Endothelial cell of umbilical vein (primary cell): Measurements from ENCODE around the gene GGA1. TPM values are rescaled to one million over a fixed set of nuclear protein-coding genes. Genes with fewer than 3 reads are reported as not detected.

ENCODE experiments used
- BruUV-seq: library from RNA; stranded (reverse); fragments of 400-500 nt; replicated peaks from 2 replicates; lab custom pipeline; 2021; lab: Mats Ljungman, UMichigan
- CTCF ChIA-PET: fragments of 300-600, 350-600 bp; sonication (Branson Sonifier 250); formaldehyde crosslinking; loops from one replicate; lab custom pipeline; 2021; ENCODE audit warnings: antibody characterized with exemption, inconsistent platforms; lab: Charles Lee
- POLR2A ChIA-PET: fragments of 300-600, 350-600 bp; sonication (Branson Sonifier 250); formaldehyde crosslinking; loops from one replicate; lab custom pipeline; 2021; ENCODE audit warnings: antibody characterized with exemption, inconsistent platforms; lab: Charles Lee
- DNase-seq: peaks from one replicate; pipeline ENCODE4 v3.0.0-alpha.2; 2011; ENCODE audit warnings: low read depth, low spot score
- FAIRE-seq: peaks from 2 replicates; lab custom pipeline; 2011; peaks lifted over from hg19 to GRCh38; lab: Jason Lieb, UNC
- H2AFZ ChIP-seq: 2 replicates; pipeline ENCODE4 v1.6.0; 2012; ENCODE audit warnings: low read depth, low read length, control low read depth, inconsistent platforms
- H3K27ac ChIP-seq: 2 replicates; pipeline ENCODE4 v1.5.1; 2011; ENCODE audit warnings: low read depth, mild to moderate bottlenecking, control low read depth, low read length, moderate library complexity; ENCODE audit not compliant: insufficient read depth
- H3K27me3 ChIP-seq, 2 experiments: 2 replicates each; pipeline versions ENCODE4 v1.6.0 to v1.6.1; 2011; ENCODE audit warnings: low read length in 2 of 2, mixed read lengths in 1 of 2; ENCODE audit not compliant: control insufficient read depth in 2 of 2, insufficient read depth in 2 of 2
- H3K36me3 ChIP-seq, 2 experiments: 2 replicates in 1 of 2; 3 replicates in 1 of 2; pipeline ENCODE4 v1.5.1; 2011; ENCODE audit warnings: low read length in 2 of 2, mild to moderate bottlenecking in 1 of 2, moderate library complexity in 1 of 2; ENCODE audit not compliant: control insufficient read depth in 2 of 2, insufficient read depth in 2 of 2; ENCODE audit errors: extremely low read depth in 1 of 2
- H3K4me1 ChIP-seq: 3 replicates; pipeline ENCODE4 v1.5.1; 2011; ENCODE audit warnings: mild to moderate bottlenecking, low read length; ENCODE audit not compliant: control insufficient read depth, insufficient read depth; ENCODE audit errors: extremely low read depth
- H3K4me2 ChIP-seq: 2 replicates; pipeline ENCODE4 v1.6.1; 2011; ENCODE audit warnings: low read length, control low read depth, mixed read lengths; ENCODE audit not compliant: insufficient read depth
- H3K4me3 ChIP-seq, 3 experiments: fragments of 200-600 bp in 1 of 3; sonication (generic), shearing (Covaris generic) in 1 of 3; replicated peaks in 1 of 3; 2 replicates each; pipeline ENCODE4 v1.5.1; 2011 to 2016; ENCODE audit warnings: control low read depth in 3 of 3, low read length in 3 of 3, mild to moderate bottlenecking in 2 of 3, inconsistent platforms in 1 of 3, low read depth in 1 of 3, moderate library complexity in 1 of 3; ENCODE audit not compliant: insufficient read depth in 1 of 3
- H3K79me2 ChIP-seq: 2 replicates; pipeline ENCODE4 v1.6.0; 2012; ENCODE audit warnings: low read length, inconsistent platforms; ENCODE audit not compliant: control insufficient read depth, insufficient read depth
- H3K9ac ChIP-seq: replicated peaks from 2 replicates; pipeline ENCODE3; 2011; ENCODE audit warnings: low read length, control low read depth; ENCODE audit not compliant: insufficient read depth; ENCODE audit errors: extremely low read depth
- H3K9me1 ChIP-seq: replicated peaks from 3 replicates; pipeline ENCODE4 v1.6.0; 2011; ENCODE audit warnings: mild to moderate bottlenecking, low read length; ENCODE audit not compliant: control insufficient read depth, insufficient read depth; ENCODE audit errors: extremely low read depth
- H3K9me3 ChIP-seq: replicated peaks from 2 replicates; pipeline ENCODE4 v1.5.1; 2012; ENCODE audit warnings: low read length, inconsistent platforms; ENCODE audit not compliant: control insufficient read depth, insufficient read depth
- H4K20me1 ChIP-seq: replicated peaks from 2 replicates; pipeline ENCODE3; 2011; ENCODE audit warnings: mild to moderate bottlenecking, low read length; ENCODE audit not compliant: control insufficient read depth, insufficient read depth; ENCODE audit errors: extremely low read depth
- CTCF ChIP-seq, 2 donors: IDR thresholded peaks; 1 replicate in 1 of 2; 2 replicates in 1 of 2; pipeline ENCODE4 v1.5.1; 2011; ENCODE audit warnings: low read length in 2 of 2, mild to moderate bottlenecking in 2 of 2, moderate library complexity in 2 of 2, control low read depth in 1 of 2, inconsistent platforms in 1 of 2, low read depth in 1 of 2; ENCODE audit not compliant: insufficient read depth in 1 of 2; ENCODE audit errors: extremely low read depth in 1 of 2
- GATA2 ChIP-seq: IDR thresholded peaks from 2 replicates; pipeline ENCODE4 v1.7.0; 2011; ENCODE audit warnings: low read depth, mild to moderate bottlenecking, moderate library complexity, mixed read lengths, low read length; ENCODE audit not compliant: insufficient read length, insufficient read depth
- MAX ChIP-seq: IDR thresholded peaks from 2 replicates; pipeline ENCODE4 v1.6.1; 2011; ENCODE audit not compliant: insufficient read depth, insufficient read length
- POLR2AphosphoS5 ChIP-seq: IDR thresholded peaks from 2 replicates; pipeline ENCODE4 v1.6.1; 2012; ENCODE audit warnings: low read depth, mild to moderate bottlenecking, control low read depth, low read length, moderate library complexity; ENCODE audit not compliant: insufficient read depth
- dilution Hi-C: fragments of 300-500 bp; cut with MboI; formaldehyde crosslinking; loops from one replicate; pipeline ENCODE4 v1.15.0; 2019; ENCODE audit warnings: low sequenced_read_pairs; ENCODE audit not compliant: extremely low pct_ligation_motif_present
- intact Hi-C: fragments of 100-400 bp; cut with micrococcal nuclease; formaldehyde crosslinking; loops from one replicate; pipeline ENCODE4 v1.10.0; 2022
- polyA plus RNA-seq, 4 experiments: library from polyadenylated mRNA; depleted of rRNA in 3 of 4; stranded (reverse) in 3 of 4; unstranded in 1 of 4; fragments of >200 nt; gene quantifications; 2 replicates each; pipeline versions ENCODE4 v1.2.1 to v1.2.3, GENCODE V29; 2011 to 2012; ENCODE audit warnings: missing spikeins in 1 of 4
- total RNA-seq: library from RNA; stranded (reverse); gene quantifications from 2 replicates; pipeline ENCODE4 v1.2.3, GENCODE V29; 2021

GGA1 gene
- total and polyA plus RNA-seq, 2 donors (not counting 3 experiments of a cell fraction or from before 2014, with no cell fraction given), result 54.1 to 67.5 TPM

GRCh38 chr22:37623075-37624016 lies 14.7 kb downstream of the GGA1 start:
- peak; percentile 48 for FAIRE-seq
- H3K9me3 ChIP-seq, result no peaks in the 10 kb centered on the region
- H3K27ac ChIP-seq, result no peak overlapping the region
- TF ChIP-seq CTCF (IDR thresholded peaks at IDR 0.05; ENCODE audit: extremely low read depth in 1 of 2, insufficient read depth in 1 of 2, low read depth in 1 of 2, low read length in 2 of 2), result peak; percentile 51 to 87
- TF ChIP-seq POLR2AphosphoS5, result no peak
- TF ChIP-seq MAX, result no peak
- no peak for TF ChIP-seq GATA2
- no peaks in the 10 kb centered on the region for H3K9me1 ChIP-seq
- BruUV-seq, result no TSS peak
- no peak overlapping the region for H3K4me3 ChIP-seq
- ChIA-PET CTCF (interaction anchor here (0.7 kb wide), 1 partner anchor 169 kb away, joined by 3 read pairs; no protein-coding TSS in a partner anchor), POLR2A (interaction anchor here (0.6 kb wide), 1 partner anchor 54 kb away, joined by 7 read pairs; no protein-coding TSS in a partner anchor)
- intact Hi-C loops (loop anchor here (1.0 kb wide), 3 partner anchors 58 to 168 kb away; no protein-coding TSS in a partner anchor), dilution Hi-C loops (no loop called here)
- no peak overlapping the region for H3K9ac ChIP-seq
- no peak overlapping the region for H2AFZ ChIP-seq
- H3K27me3 ChIP-seq, result no peaks in the 10 kb centered on the region
- H3K4me1 ChIP-seq, result peaks cover 7% of the 10 kb centered on the region
- H3K4me2 ChIP-seq, result no peak overlapping the region
- H3K79me2 ChIP-seq, result no peaks in the 10 kb centered on the region
- peak; percentile 44 for DNase-seq
- peaks cover 4 to 19% of the 10 kb centered on the region in 2 experiments for H3K36me3 ChIP-seq
- no peaks in the 10 kb centered on the region for H4K20me1 ChIP-seq
